ACHN (cell line): ENCODE results near the gene ACACA.

ENCODE experiments used
- DNase-seq: peaks from one replicate; pipeline ENCODE4 v3.0.0-alpha.2; 2015
- in situ Hi-C: cut with HindIII; loops from 2 replicates; pipeline ENCODE4 v1.10.0; 2017; ENCODE audit warnings: low sequenced_read_pairs, low pct_ligation_motif_present, low pct_unique_long_range_greater_than_20kb

The ACACA gene

DNA sequence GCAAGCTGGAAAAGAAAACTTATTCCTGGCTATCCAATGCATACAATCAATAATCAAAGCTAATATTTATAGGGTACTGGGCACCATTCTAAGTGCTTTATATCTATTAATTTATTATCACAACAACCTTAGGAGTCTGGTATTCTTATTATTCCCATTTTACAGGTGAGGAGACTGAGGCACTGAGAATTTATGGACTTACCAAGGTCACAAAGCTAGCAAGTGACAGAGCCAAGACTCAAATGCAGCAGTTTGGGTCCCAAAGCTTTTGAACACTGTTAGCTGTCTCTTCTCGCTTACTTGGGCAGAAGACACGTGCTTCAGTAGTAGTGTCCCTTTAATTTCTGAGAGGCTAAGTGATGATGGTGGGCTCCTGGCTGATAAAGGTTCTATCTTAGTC, 305.3 kb downstream of the ACACA start:
- DNase-seq = no peak
- in situ Hi-C loops = no loop called here

- in situ Hi-C loops = no loop called here
- no peak for DNase-seq
These were observed 306.4 kb downstream of the ACACA start for GRCh38 chr17:37100231-37100630.

GRCh38 chr17:37098910-37099664, 307.5 kb downstream of the ACACA start:
- in situ Hi-C loops = no loop called here
- no peak for DNase-seq

DNA sequence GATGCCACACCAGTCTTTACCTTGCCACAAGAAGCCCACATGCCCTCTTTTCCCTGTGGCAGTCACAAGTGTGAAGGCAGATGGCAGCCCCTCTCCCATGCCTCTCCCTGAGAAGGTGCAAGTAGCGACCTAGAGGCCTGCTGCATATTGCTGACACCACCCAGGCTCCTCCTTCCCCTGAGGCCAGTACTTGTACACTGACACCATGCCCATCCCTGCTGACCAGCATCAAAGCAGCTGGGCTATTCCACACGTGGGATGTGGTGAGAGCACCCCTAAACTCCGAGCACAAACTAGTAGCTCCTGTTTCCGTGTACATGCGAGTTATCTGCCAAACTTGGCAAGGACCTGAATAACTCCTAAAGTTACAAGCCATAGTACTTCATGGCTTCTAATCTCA, 308.5 kb downstream of the ACACA start:
- DNase-seq = no peak
- in situ Hi-C loops = no loop called here

DNA sequence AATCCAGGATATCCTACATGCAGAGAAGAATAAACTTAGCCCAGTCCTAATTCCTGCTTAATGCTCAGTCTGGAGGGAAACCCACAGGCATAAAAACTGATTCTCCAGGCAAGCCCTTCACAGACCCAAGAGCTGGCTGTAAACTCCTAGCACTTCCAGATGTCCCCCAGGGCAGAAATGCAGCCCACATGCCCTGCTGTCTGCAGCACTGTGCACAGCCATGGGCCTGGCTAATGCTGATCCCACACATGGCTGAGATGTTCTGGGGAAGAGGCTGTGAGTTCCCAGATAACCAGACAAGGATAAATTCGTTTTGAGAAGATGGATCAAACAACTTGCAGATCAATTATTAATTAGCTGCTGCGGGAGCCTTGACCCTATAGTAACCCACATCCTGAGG, 309.5 kb downstream of the ACACA start:
- in situ Hi-C loops = no loop called here
- no peak for DNase-seq

DNA sequence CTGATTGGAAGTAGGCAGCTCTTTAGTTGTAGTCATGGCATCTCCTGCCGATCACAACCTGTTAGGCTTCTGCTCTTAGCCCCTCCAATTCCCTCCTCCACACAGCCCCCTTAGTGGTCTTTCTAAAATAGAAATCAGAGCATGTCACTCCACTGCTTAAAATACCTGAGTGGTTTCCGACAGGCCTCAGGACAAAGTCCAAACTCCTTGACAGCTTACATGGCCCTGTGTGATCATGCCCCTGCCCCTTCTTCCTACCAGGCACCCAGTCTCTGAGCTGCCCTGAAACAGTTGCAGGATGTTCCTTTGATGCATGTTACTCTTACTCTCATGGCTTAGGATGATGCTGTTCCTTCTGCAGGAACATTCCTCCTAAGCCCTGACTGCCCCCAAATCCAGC, 310.6 kb downstream of the ACACA start:
- in situ Hi-C loops = no loop called here
- DNase-seq = no peak

- no peak for DNase-seq
- in situ Hi-C loops = no loop called here
These were observed 312.2 kb downstream of the ACACA start for GRCh38 chr17:37094391-37094790.

GRCh38 chr17:37092701-37093100, 313.9 kb downstream of the ACACA start:
- no peak for DNase-seq
- in situ Hi-C loops = no loop called here

DNA sequence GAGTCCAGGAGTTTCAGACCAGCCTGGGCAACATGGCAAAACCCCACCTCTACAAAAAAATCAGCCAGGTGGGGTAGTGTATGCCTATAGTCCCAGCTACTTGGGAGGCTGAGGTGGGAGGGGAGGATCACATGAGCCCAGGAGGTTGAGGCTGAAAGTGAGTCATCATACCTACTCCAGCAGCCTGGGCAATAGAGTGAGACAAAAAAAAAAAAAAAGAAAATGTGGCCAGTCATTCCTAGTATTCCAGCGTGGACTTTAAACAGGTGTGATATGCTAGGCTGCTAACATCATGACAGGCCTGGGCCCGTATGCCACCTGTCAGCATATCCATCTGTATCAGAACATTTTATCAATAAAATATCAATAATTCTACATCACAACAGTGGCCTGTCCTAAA, 314.6 kb downstream of the ACACA start:
- in situ Hi-C loops = no loop called here
- DNase-seq = peak; percentile 74

DNA sequence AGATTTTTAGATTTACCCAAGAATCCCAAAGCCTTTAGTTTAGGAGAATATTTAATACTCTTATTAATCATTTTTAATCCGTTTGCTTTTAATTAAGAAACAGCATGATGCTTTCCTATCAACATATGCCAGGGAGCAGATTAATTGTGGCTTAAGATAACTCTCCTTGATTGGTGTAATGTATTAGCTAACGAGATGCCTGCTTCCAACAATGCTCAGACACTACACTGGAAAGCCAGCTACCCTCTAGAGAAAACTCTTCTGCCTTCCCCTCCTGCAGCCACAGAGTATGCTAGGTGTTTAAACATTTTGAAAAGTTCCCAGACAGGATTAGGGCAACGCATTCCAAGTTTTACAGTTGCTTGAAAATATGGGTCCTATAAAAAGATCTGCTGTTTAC, 315.7 kb downstream of the ACACA start:
- in situ Hi-C loops = no loop called here
- no peak for DNase-seq

- in situ Hi-C loops = no loop called here
- no peak for DNase-seq
These were observed 316.7 kb downstream of the ACACA start for GRCh38 chr17:37089956-37090355.

DNA sequence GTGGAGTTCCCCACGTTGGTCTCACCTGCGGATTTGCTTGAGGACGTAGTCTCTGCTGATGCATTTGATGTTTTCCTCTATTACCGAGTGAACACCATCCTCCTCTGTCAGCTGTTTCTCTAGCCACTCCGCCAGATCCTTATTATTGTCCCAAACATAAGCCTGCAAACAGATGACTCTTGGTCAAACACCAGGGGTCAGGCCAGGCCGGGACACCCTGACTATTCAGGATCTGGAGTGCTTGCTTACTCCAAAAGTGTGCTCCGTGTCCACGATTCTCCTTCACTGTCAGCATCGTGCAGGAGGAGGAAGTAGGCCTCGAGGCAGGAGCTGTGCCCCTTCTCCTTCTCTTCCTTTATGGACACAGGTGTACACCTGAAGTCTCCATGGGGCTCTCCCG, 317.7 kb downstream of the ACACA start:
- DNase-seq = no peak
- in situ Hi-C loops = no loop called here

- in situ Hi-C loops = no loop called here
- DNase-seq = no peak
These were observed 318.2 kb downstream of the ACACA start for GRCh38 chr17:37088459-37088858.

- DNase-seq = no peak
- in situ Hi-C loops = no loop called here
These were observed 319.0 kb downstream of the ACACA start for GRCh38 chr17:37087683-37088082.

- in situ Hi-C loops = no loop called here
- DNase-seq = no peak
These were observed 319.7 kb downstream of the ACACA start for GRCh38 chr17:37086948-37087347.

- DNase-seq = no peak
- in situ Hi-C loops = no loop called here
These were observed 320.3 kb downstream of the ACACA start for GRCh38 chr17:37086334-37086733.

DNA sequence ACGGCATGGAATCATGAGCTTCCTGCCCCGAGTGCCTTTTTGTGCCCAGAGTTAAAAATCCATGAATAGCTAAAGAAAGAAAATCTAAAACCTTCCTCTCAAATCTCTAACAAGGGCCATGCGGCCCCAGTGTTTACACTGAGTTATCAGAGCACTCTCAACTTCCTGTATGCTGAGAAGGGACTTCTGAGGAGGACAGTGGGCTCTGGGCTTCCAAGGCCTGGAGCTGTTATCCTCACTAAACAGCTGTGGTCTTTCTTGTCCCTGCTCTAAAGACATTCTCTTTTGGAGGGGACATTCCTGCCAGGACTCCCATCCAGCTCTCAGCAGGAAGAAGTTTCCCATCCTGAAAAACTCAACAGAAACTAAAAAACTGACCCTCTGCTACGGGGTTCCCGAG, 322.3 kb downstream of the ACACA start:
- DNase-seq = no peak
- in situ Hi-C loops = no loop called here

DNA sequence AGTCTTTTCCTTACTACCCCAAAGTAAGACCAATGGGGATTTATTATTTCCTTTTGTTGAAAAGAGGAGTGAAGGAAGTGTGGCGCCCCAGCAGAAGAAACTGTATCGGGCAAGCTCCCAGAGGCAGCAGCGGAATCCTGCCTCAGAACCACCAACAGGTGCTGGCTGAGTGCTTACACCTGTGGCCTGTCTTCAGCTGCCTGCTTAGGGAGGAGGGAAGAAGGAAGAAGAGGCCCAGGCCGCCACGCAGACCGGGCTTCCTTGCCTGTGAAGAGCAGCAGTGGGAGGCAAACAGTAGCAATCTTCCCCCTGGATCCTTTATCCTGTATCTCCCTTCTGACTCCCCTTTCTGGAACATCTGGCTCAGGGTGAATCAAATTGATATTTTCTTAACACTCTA, 323.2 kb downstream of the ACACA start:
- no peak for DNase-seq
- in situ Hi-C loops = no loop called here

- DNase-seq = no peak
- in situ Hi-C loops = no loop called here
These were observed 323.7 kb downstream of the ACACA start for GRCh38 chr17:37082985-37083384.

DNA sequence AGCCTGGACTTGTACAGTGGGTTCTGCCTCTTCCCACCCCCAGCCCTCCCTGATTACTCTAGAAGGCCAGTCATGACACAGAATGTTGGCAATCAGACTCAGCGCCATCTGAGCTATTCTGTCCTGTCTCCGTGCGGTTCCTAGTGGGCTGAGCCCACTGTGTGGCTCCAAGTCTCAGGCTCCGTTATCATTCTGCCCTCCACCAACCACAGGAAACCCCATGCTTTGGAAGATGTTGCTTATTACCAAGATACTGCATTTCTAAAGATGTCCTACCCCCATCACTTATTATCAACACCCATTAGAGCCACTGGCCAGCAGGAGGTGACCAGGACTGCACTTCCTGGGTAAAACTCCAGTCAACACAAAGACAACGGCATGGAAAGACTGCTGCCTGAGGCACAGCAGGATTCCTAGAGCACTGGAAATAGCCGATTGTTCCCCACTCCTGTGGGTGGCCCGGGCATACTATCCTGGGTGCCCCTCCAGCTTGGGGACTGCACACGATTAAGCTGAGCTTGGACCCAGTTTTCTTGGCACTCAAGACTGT, 324.2 kb downstream of the ACACA start:
- in situ Hi-C loops = no loop called here
- no peak for DNase-seq

- no peak for DNase-seq
- in situ Hi-C loops = no loop called here
These were observed 325.3 kb downstream of the ACACA start for GRCh38 chr17:37081287-37081686.
